ENCODE results near the gene ERBIN. TPM values are rescaled to one million over a fixed set of nuclear protein-coding genes. Genes with fewer than 3 reads are reported as not detected.

The ERBIN gene
- polyA plus RNA-seq, 2 of the 4 experiments (the other 2 are of a cell fraction): 24.3 to 57.7 TPM

GRCh38 chr5:65981969-65982619 lies 55.7 kb downstream of the ERBIN start:
- peak; percentile 19 to 41; a peak in 3 of 6 replicates for ATAC-seq

DNA sequence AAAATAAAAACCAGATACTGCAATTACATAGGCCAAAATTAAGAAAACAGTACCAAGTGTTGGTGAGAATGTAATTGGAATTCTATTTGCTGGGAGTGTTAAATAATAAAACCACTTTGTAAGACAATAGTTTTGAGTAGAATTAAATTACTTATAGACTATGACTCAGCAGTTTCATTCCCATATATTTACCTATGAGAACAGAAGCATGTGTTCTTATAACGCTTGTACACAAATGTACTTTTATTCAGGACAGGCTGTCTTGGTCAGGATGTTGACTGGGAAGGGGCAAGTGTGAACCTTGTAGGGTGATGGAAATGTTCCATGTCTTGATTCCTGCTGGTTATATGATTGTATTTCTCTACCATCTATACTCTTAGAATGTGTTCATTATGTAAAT lies 56.3 kb downstream of the ERBIN start:
- FAIRE-seq (peak; percentile 49), DNase-seq (ENCODE audit: low read depth in 1 of 2, low spot score in 1 of 2) (no peak), ATAC-seq (no peak)
- ChIA-PET CTCF (no interaction called here), POLR2A (no interaction called here)
- WGBS (ENCODE audit: missing lambda C conversion rate): 55% methylated on average over 1 of the region's 1 CpG
- Histone ChIP-seq H3K4me2 (peak overlapping the region; percentile 53), H3K9me3 (no peaks in the 10 kb centered on the region), H3K4me3 (no peak overlapping the region), H3K4me1 (peaks cover 51% of the 10 kb centered on the region), H3K27ac (peak overlapping the region; percentile 62 to 74)
- TF ChIP-seq NFE2L2 (conservative IDR thresholded peaks at IDR 0.05; ENCODE audit: low read length) (peak; percentile 95), FOSB (CRISPR knock-in tag; IDR thresholded peaks at IDR 0.05) (no peak), MAFK (IDR thresholded peaks at IDR 0.05; ENCODE audit: partially characterized antibody) (peak; percentile 97)

More at GRCh38 chr5:65981969-65982619, 55.7 kb downstream of the ERBIN start:
- 69% methylated on average over 3 of the region's 3 CpGs for WGBS (ENCODE audit: missing lambda C conversion rate)
- DNase-seq (ENCODE audit: low read depth in 1 of 2, low spot score in 1 of 2) (no peak), FAIRE-seq (no peak)
- ChIA-PET CTCF (no interaction called here), POLR2A (no interaction called here)
- Histone ChIP-seq H3K4me1 (peaks cover 51% of the 10 kb centered on the region), H3K27ac (peak overlapping the region; percentile 62 to 74), H3K4me3 (no peak overlapping the region), H3K9me3 (no peaks in the 10 kb centered on the region), H3K4me2 (peak overlapping the region; percentile 53)
- TF ChIP-seq NPAS2 (CRISPR knock-in tag; IDR thresholded peaks at IDR 0.05; ENCODE audit: borderline replicate concordance): no peak
- TF ChIP-seq FOSL2 (IDR thresholded peaks at IDR 0.05): no peak
- no peak for TF ChIP-seq FOSL2 (CRISPR knock-in tag; IDR thresholded peaks at IDR 0.05)
- TF ChIP-seq MAX (IDR thresholded peaks at IDR 0.05): no peak
- TF ChIP-seq KDM5A (IDR thresholded peaks at IDR 0.05): no peak
- TF ChIP-seq, protein P1, sequence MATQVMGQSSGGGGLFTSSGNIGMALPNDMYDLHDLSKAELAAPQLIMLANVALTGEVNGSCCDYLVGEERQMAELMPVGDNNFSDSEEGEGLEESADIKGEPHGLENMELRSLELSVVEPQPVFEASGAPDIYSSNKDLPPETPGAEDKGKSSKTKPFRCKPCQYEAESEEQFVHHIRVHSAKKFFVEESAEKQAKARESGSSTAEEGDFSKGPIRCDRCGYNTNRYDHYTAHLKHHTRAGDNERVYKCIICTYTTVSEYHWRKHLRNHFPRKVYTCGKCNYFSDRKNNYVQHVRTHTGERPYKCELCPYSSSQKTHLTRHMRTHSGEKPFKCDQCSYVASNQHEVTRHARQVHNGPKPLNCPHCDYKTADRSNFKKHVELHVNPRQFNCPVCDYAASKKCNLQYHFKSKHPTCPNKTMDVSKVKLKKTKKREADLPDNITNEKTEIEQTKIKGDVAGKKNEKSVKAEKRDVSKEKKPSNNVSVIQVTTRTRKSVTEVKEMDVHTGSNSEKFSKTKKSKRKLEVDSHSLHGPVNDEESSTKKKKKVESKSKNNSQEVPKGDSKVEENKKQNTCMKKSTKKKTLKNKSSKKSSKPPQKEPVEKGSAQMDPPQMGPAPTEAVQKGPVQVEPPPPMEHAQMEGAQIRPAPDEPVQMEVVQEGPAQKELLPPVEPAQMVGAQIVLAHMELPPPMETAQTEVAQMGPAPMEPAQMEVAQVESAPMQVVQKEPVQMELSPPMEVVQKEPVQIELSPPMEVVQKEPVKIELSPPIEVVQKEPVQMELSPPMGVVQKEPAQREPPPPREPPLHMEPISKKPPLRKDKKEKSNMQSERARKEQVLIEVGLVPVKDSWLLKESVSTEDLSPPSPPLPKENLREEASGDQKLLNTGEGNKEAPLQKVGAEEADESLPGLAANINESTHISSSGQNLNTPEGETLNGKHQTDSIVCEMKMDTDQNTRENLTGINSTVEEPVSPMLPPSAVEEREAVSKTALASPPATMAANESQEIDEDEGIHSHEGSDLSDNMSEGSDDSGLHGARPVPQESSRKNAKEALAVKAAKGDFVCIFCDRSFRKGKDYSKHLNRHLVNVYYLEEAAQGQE (IDR thresholded peaks at IDR 0.05): no peak
- TF ChIP-seq HES2 (IDR thresholded peaks at IDR 0.05): no peak
- TF ChIP-seq, protein P2, sequence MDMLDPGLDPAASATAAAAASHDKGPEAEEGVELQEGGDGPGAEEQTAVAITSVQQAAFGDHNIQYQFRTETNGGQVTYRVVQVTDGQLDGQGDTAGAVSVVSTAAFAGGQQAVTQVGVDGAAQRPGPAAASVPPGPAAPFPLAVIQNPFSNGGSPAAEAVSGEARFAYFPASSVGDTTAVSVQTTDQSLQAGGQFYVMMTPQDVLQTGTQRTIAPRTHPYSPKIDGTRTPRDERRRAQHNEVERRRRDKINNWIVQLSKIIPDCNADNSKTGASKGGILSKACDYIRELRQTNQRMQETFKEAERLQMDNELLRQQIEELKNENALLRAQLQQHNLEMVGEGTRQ (IDR thresholded peaks at IDR 0.05): no peak

- Histone ChIP-seq H3K4me2 (no peak overlapping the region), H3K4me1 (peaks cover 51% of the 10 kb centered on the region), H3K4me3 (no peak overlapping the region), H3K9me3 (no peaks in the 10 kb centered on the region), H3K27ac (peak overlapping the region; percentile 39 to 42; a peak in 3 of 6 replicates)
- FAIRE-seq: no peak
- 92% methylated on average over 10 of the region's 10 CpGs for WGBS (ENCODE audit: missing lambda C conversion rate)
- ChIA-PET CTCF (interaction anchor here (1.0 kb wide), 1 partner anchor 35 kb away, joined by 3 read pairs; no protein-coding TSS in a partner anchor), POLR2A (no interaction called here)
- peak; percentile 80 for TF ChIP-seq MAFK (IDR thresholded peaks at IDR 0.05; ENCODE audit: partially characterized antibody)
- TF ChIP-seq ZFP36 (IDR thresholded peaks at IDR 0.05; ENCODE audit: borderline replicate concordance, partially characterized antibody): no peak
- peak in 1 of 2 experiments; percentile 21; a peak in 3 of 6 replicates for ATAC-seq
- DNase-seq (ENCODE audit: low read depth in 1 of 2, low spot score in 1 of 2): no peak
Observed at GRCh38 chr5:65984098-65984885, 57.9 kb downstream of the ERBIN start.

Measured in A549 (cell line).